Measurements from ENCODE around the gene ARMC9. TPM values are rescaled to one million over a fixed set of nuclear protein-coding genes. Genes with fewer than 3 reads are reported as not detected.

ARMC9 gene
- total and polyA plus RNA-seq, 8 donors: 4.5 to 114 (median 11.0) TPM

DNA sequence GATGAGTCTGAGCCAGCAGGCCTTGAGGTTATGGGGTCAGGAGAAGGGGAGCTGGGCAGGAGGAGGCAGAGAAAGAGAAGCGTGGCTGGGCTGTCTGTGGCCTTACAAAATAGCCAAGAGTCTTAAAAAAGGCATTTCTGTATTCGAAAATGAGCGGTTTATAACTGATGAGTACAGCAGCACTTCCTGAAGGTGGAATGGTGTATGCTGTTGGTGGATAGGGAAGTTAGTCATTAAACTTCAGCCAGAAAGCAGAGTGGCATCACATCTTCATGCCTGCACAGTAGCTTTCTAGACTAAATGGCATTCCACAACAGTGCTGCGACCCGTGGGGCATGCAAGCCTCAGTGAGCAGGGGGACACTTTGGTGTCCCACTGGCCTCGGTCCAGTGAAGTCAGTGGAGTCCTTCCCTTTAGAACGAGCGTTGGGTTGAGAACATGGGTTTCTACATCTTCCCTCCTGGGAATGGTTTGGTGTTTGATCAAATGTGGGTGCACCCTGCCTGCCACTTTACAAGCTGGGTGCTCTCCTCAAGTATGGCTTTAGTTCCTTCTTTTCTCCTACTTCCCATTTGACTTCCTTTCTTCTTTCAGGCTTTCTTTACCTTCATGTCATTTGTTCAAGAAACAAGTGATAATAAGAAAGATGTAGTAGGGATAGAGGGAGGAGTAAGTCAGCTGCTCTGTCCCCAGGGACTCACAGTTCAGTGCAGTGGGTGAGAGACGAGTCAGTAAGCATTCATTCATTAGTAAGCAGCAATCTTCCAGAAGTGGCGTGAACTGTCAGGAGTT is 96.3 kb downstream of the ARMC9 start:
- intact Hi-C loops (cut with DNase I; ENCODE audit: low total_unique reads): loop anchor here (5.0 kb wide), 2 partner anchors 103 to 118 kb away; partner anchors contain the start of gene B3GNT7
- Histone ChIP-seq H3K4me1 (peaks cover 3 to 38% (median 13%) of the 10 kb centered on the region in 4 donors), H3K4me3 (no peak overlapping the region), H3K36me3 (peaks cover 0 to 60% (median 36%) of the 10 kb centered on the region in 4 donors), H3K9me3 (no peaks in the 10 kb centered on the region), H3K27ac (no peak overlapping the region), H3K27me3 (no peaks in the 10 kb centered on the region)
- no peak for DNase-seq
- TF ChIP-seq POLR2A (IDR thresholded peaks at IDR 0.05) (no peak), EP300 (IDR thresholded peaks at IDR 0.05) (no peak), POLR2AphosphoS5 (IDR thresholded peaks at IDR 0.05) (no peak)
- TF ChIP-seq, protein P1, sequence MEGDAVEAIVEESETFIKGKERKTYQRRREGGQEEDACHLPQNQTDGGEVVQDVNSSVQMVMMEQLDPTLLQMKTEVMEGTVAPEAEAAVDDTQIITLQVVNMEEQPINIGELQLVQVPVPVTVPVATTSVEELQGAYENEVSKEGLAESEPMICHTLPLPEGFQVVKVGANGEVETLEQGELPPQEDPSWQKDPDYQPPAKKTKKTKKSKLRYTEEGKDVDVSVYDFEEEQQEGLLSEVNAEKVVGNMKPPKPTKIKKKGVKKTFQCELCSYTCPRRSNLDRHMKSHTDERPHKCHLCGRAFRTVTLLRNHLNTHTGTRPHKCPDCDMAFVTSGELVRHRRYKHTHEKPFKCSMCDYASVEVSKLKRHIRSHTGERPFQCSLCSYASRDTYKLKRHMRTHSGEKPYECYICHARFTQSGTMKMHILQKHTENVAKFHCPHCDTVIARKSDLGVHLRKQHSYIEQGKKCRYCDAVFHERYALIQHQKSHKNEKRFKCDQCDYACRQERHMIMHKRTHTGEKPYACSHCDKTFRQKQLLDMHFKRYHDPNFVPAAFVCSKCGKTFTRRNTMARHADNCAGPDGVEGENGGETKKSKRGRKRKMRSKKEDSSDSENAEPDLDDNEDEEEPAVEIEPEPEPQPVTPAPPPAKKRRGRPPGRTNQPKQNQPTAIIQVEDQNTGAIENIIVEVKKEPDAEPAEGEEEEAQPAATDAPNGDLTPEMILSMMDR (IDR thresholded peaks at IDR 0.05): no peak
- WGBS, 5 donors: 80 to 90% (median 86%) methylated on average over 10 of the region's 10 CpGs

DNA sequence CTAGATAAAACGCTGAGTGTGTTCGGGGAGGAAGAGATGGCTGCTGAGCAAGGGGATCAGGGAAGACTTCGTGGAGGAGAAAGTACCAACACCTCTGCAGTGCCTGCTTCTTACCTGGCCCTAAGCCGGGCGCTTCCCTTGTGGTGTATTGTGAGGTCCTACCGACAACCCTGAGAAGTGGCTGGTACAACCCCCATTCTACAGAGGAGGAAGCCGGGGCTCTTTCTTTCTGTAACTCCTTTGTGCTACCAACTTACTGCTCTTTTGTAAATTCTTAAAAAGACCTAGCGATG is 96.9 kb downstream of the ARMC9 start:
- Histone ChIP-seq H3K36me3 (peaks cover 0 to 60% (median 34%) of the 10 kb centered on the region in 4 donors), H3K9me3 (no peaks in the 10 kb centered on the region), H3K4me3 (no peak overlapping the region), H3K4me1 (peaks cover 3 to 42% (median 16%) of the 10 kb centered on the region in 4 donors), H3K27me3 (no peaks in the 10 kb centered on the region), H3K27ac (no peak overlapping the region)
- WGBS, 5 donors: 83 to 91% (median 89%) methylated on average over 8 of the region's 8 CpGs
- no peak for TF ChIP-seq EP300 (IDR thresholded peaks at IDR 0.05)
- TF ChIP-seq POLR2A (IDR thresholded peaks at IDR 0.05): no peak
- TF ChIP-seq, protein P1 (IDR thresholded peaks at IDR 0.05): no peak
- no peak for TF ChIP-seq POLR2AphosphoS5 (IDR thresholded peaks at IDR 0.05)
- intact Hi-C loops (cut with DNase I; ENCODE audit: low total_unique reads): loop anchor here (5.0 kb wide), 2 partner anchors 102 to 117 kb away; partner anchors contain the start of gene B3GNT7
- no peak for DNase-seq

DNA sequence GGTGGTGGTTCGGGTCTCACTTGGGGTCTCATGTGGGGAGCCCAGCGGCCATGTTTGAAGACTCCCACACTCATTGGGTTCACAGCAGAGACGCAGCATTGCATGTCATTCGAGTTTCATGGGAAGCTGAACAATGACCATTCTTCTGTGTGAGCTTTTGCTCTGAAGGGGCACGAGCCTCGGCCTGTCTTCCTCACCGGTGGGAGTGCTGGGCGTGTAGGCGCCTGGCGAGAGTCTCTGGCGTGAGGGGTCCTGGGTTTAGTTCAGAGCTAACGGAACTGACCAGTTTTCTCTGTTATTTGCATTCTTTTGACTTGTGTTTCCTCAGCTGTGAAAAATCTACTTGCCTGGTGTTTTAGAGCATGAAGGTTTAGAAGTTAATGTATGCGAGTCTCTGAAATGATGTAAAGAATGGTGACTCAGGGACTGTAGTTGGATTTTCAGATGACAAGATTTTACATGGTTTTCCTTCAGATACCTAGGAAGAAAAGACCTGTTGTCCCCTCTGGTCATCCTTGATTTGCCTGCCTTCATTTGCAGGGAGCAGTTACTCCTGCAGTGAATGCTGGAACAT is 98.1 kb downstream of the ARMC9 start:
- TF ChIP-seq EP300 (IDR thresholded peaks at IDR 0.05) (no peak), POLR2AphosphoS5 (IDR thresholded peaks at IDR 0.05) (no peak), POLR2A (IDR thresholded peaks at IDR 0.05) (no peak)
- TF ChIP-seq, protein P1 (IDR thresholded peaks at IDR 0.05): no peak
- DNase-seq: no peak
- WGBS, 5 donors: 93 to 94% (median 94%) methylated on average over 13 of the region's 13 CpGs
- Histone ChIP-seq H3K27ac (no peak overlapping the region), H3K36me3 (peaks cover 0 to 59% (median 30%) of the 10 kb centered on the region in 4 donors), H3K27me3 (no peaks in the 10 kb centered on the region), H3K4me1 (peaks cover 11 to 49% (median 19%) of the 10 kb centered on the region in 4 donors), H3K4me3 (no peak overlapping the region), H3K9me3 (no peaks in the 10 kb centered on the region)
- intact Hi-C loops (cut with DNase I; ENCODE audit: low total_unique reads): loop anchor here (5.0 kb wide), 2 partner anchors 101 to 116 kb away; partner anchors contain the start of gene B3GNT7

DNA sequence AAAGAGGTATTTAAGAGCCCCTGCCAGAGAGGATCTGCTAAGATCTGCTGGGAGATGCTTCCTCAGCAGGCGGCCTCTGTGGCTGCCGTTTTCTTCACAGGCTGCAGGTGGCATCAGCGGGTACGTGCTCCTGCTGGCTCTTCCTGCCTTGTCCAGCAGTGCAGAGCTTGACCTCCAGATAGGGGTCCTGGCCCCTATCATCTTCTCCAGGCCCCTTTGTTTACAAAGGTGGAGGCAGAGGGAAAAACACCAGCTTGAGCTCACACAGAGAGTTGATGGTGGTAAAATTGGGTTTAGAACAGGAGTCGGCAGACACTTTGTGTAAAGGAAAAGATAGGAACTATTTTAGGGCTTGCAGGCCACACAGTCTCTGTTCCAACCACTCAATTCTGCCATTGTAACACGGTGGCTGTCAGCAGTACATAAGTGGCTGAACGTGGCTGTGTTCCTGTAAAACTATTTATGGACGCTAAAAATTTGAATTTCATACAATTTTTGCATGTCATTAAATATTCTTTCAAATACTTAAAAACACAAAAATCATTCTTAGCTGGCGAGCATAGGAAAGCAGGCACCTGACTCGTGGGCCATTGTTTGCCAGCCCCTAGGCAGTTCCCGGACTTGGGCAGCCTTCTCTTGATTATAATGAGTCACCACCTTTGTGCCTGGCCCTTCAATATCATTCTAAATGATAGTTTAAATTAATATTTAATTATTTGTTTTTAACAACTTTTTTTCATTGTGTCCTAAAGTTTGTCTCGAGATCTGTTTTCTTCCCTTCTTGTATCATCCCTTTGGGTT is 98.9 kb downstream of the ARMC9 start:
- H3K9me3 ChIP-seq: no peaks in the 10 kb centered on the region
- peaks cover 11 to 45% (median 18%) of the 10 kb centered on the region in 4 donors for H3K4me1 ChIP-seq
- WGBS, 5 donors: 34 to 44% (median 36%) methylated on average over 12 of the region's 12 CpGs
- H3K27ac ChIP-seq: peak overlapping the region; percentile 3 to 75 (median 48)
- no peaks in the 10 kb centered on the region for H3K27me3 ChIP-seq
- H3K36me3 ChIP-seq: peaks cover 0 to 50% (median 23%) of the 10 kb centered on the region in 4 donors
- no peak for TF ChIP-seq EP300 (IDR thresholded peaks at IDR 0.05)
- TF ChIP-seq, protein P1 (IDR thresholded peaks at IDR 0.05): peak in 5 of 7 experiments; percentile 63 to 67 (median 66)
- TF ChIP-seq POLR2AphosphoS5 (IDR thresholded peaks at IDR 0.05): peak in 1 of 3 donors; percentile 36
- TF ChIP-seq POLR2A (IDR thresholded peaks at IDR 0.05): no peak
- intact Hi-C loops (cut with DNase I; ENCODE audit: low total_unique reads): loop anchor here (5.0 kb wide), 2 partner anchors 100 to 115 kb away; partner anchors contain the start of gene B3GNT7
- peak; percentile 69 to 81 for DNase-seq
- H3K4me3 ChIP-seq: no peak overlapping the region
